Measurements from ENCODE around the gene RAD1. TPM values are rescaled to one million over a fixed set of nuclear protein-coding genes. Genes with fewer than 3 reads are reported as not detected.

The RAD1 gene
- total RNA-seq, 2 experiments from 2014 or later = 38.7 to 43.0 TPM

- H3K4me1 Mint-ChIP-seq = no peaks in the 10 kb centered on the region
- no peak overlapping the region for H3K4me3 Mint-ChIP-seq
- peaks cover 9% of the 10 kb centered on the region for H3K36me3 Mint-ChIP-seq (ENCODE audit: low read depth)
- H3K9me3 Mint-ChIP-seq (ENCODE audit: low read depth) = no peaks in the 10 kb centered on the region
- DNase-seq (no peak), ATAC-seq (no peak)
- intact Hi-C loops (cut with DNase I, micrococcal nuclease) = no loop called here
- H3K27ac Mint-ChIP-seq = no peak overlapping the region
- H3K27me3 Mint-ChIP-seq = no peaks in the 10 kb centered on the region
- POLR2A ChIA-PET = no interaction called here
- CTCF ChIA-PET = interaction anchor here (0.6 to 4.0 kb wide), 6 partner anchors 19 to 418 kb away, joined by 3 to 55 read pairs (median 3); no protein-coding TSS in a partner anchor
Observed at GRCh38 chr5:34895641-34896419, 19.5 kb downstream of the RAD1 start.

DNA sequence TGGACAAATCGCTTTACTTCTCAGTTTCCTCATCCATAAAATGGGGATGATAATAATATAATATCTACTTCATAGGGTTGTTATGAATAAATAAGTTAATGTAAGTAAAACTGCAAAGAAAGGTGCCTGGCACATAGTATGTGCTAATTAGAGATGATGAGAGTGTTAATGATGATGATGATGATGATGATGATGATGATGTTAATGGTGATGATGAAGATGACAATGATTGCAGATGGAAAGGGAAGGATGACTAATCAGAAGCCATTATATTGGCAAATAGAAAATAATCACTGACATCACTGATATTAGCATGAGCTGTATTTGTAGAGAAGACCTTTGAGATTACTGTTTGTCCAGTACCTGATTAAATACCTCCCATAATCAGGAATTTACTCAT lies 20.6 kb downstream of the RAD1 start:
- no peaks in the 10 kb centered on the region for H3K4me1 Mint-ChIP-seq
- CTCF ChIA-PET = interaction anchor here (2.0 kb wide), 1 partner anchor 9 kb away, joined by 5 read pairs; no protein-coding TSS in a partner anchor
- H3K9me3 Mint-ChIP-seq (ENCODE audit: low read depth) = no peaks in the 10 kb centered on the region
- H3K4me3 Mint-ChIP-seq = no peak overlapping the region
- intact Hi-C loops (cut with DNase I, micrococcal nuclease) = no loop called here
- DNase-seq (no peak), ATAC-seq (no peak)
- H3K27me3 Mint-ChIP-seq = no peaks in the 10 kb centered on the region
- POLR2A ChIA-PET = no interaction called here
- peaks cover 9% of the 10 kb centered on the region for H3K36me3 Mint-ChIP-seq (ENCODE audit: low read depth)
- H3K27ac Mint-ChIP-seq = no peak overlapping the region

GRCh38 chr5:34892414-34892813 lies 22.9 kb downstream of the RAD1 start:
- no peak overlapping the region for H3K27ac Mint-ChIP-seq
- no peaks in the 10 kb centered on the region for H3K9me3 Mint-ChIP-seq (ENCODE audit: low read depth)
- H3K36me3 Mint-ChIP-seq (ENCODE audit: low read depth) = peaks cover 9% of the 10 kb centered on the region
- DNase-seq (no peak), ATAC-seq (no peak)
- ChIA-PET CTCF (interaction anchor here (0.5 to 1.8 kb wide), 4 partner anchors 13 to 417 kb away, joined by 3 to 11 read pairs (median 3); no protein-coding TSS in a partner anchor), POLR2A (no interaction called here)
- no peaks in the 10 kb centered on the region for H3K4me1 Mint-ChIP-seq
- no peaks in the 10 kb centered on the region for H3K27me3 Mint-ChIP-seq
- H3K4me3 Mint-ChIP-seq = no peak overlapping the region
- intact Hi-C loops (cut with DNase I, micrococcal nuclease) = no loop called here

DNA sequence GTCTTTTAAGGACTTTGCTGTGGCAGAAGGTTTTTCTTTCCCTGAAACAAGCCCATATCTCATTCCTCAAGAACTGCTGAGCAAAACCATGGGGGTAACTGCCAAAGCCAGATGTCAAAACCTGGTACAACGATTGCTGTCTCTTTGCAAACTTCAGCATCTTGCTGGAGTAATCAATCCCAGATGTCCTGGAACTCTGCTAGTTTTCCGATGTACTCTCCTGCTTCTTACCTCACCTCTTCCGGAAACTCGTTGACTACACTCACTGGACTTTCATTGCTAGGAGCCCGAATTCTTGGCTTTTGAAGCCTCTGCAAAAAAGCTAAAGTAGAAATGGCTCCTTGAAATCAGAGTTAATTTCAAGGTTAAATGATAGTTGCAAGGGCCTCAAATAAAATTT lies 23.3 kb downstream of the RAD1 start:
- no peaks in the 10 kb centered on the region for H3K27me3 Mint-ChIP-seq
- no peak overlapping the region for H3K27ac Mint-ChIP-seq
- ATAC-seq (no peak), DNase-seq (no peak)
- no peaks in the 10 kb centered on the region for H3K9me3 Mint-ChIP-seq (ENCODE audit: low read depth)
- intact Hi-C loops (cut with DNase I, micrococcal nuclease) = no loop called here
- CTCF ChIA-PET = interaction anchor here (1.3 to 1.4 kb wide), 2 partner anchors 368 to 417 kb away, joined by 3 read pairs; no protein-coding TSS in a partner anchor
- POLR2A ChIA-PET = no interaction called here
- H3K36me3 Mint-ChIP-seq (ENCODE audit: low read depth) = peaks cover 9% of the 10 kb centered on the region
- H3K4me3 Mint-ChIP-seq = no peak overlapping the region
- H3K4me1 Mint-ChIP-seq = no peaks in the 10 kb centered on the region

- no peaks in the 10 kb centered on the region for H3K27me3 Mint-ChIP-seq
- CTCF ChIA-PET = interaction anchor here (0.9 kb wide), 1 partner anchor 9 kb away, joined by 3 read pairs; no protein-coding TSS in a partner anchor
- H3K27ac Mint-ChIP-seq = no peak overlapping the region
- no peak overlapping the region for H3K4me3 Mint-ChIP-seq
- POLR2A ChIA-PET = no interaction called here
- H3K36me3 Mint-ChIP-seq (ENCODE audit: low read depth) = no peaks in the 10 kb centered on the region
- no peaks in the 10 kb centered on the region for H3K9me3 Mint-ChIP-seq (ENCODE audit: low read depth)
- intact Hi-C loops (cut with DNase I, micrococcal nuclease) = no loop called here
- H3K4me1 Mint-ChIP-seq = no peaks in the 10 kb centered on the region
- no peak for ATAC-seq
- DNase-seq = no peak
Observed at GRCh38 chr5:34889394-34889793, 25.9 kb downstream of the RAD1 start.

- Mint-ChIP-seq H3K27me3 (peaks cover 2% of the 10 kb centered on the region), H3K9me3 (ENCODE audit: low read depth) (no peaks in the 10 kb centered on the region), H3K4me3 (no peak overlapping the region), H3K4me1 (no peaks in the 10 kb centered on the region), H3K36me3 (ENCODE audit: low read depth) (no peaks in the 10 kb centered on the region), H3K27ac (no peak overlapping the region)
- intact Hi-C loops (cut with DNase I, micrococcal nuclease) = no loop called here
- DNase-seq (no peak), ATAC-seq (peak; percentile 47)
- CTCF ChIA-PET = interaction anchor here (1.9 kb wide), 1 partner anchor 362 kb away, joined by 7 read pairs; no protein-coding TSS in a partner anchor
- POLR2A ChIA-PET = no interaction called here
Observed at GRCh38 chr5:34886392-34887119, 28.7 kb downstream of the RAD1 start.

GRCh38 chr5:34881246-34881645 lies 34.1 kb downstream of the RAD1 start:
- Mint-ChIP-seq H3K27me3 (peaks cover 2% of the 10 kb centered on the region), H3K4me3 (no peak overlapping the region), H3K4me1 (no peaks in the 10 kb centered on the region), H3K36me3 (ENCODE audit: low read depth) (peaks cover 1% of the 10 kb centered on the region), H3K9me3 (ENCODE audit: low read depth) (peaks cover 2% of the 10 kb centered on the region), H3K27ac (no peak overlapping the region)
- DNase-seq (no peak), ATAC-seq (no peak)
- ChIA-PET POLR2A (no interaction called here), CTCF (no interaction called here)
- intact Hi-C loops (cut with DNase I, micrococcal nuclease) = no loop called here

GRCh38 chr5:34876275-34876674 lies 39.0 kb downstream of the RAD1 start:
- CTCF ChIA-PET = no interaction called here

DNA sequence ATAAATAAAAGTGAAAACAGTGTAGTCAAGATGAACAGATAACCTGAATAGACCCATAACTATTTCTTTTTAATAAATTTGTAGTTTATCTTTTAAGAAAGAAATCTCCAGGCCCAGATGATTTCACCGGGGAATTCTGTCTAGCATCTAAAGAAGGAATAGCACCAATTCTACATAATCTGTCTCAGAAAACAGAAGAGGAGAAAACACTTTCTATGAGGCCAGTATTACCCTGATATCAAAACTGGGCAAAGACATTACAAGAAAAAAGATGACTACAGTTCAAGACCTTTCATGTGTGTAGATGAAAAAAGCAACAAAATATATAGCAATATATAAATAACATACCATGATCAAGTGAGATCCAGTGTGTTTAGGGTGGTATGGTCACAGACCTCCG lies 44.9 kb downstream of the RAD1 start:
- Mint-ChIP-seq H3K27ac (no peak overlapping the region), H3K9me3 (ENCODE audit: low read depth) (peaks cover under 1% of the 10 kb centered on the region), H3K36me3 (ENCODE audit: low read depth) (no peaks in the 10 kb centered on the region), H3K4me3 (no peak overlapping the region), H3K27me3 (no peaks in the 10 kb centered on the region), H3K4me1 (no peaks in the 10 kb centered on the region)
- ChIA-PET POLR2A (interaction anchor here (0.7 kb wide), 1 partner anchor 1664 kb away, joined by 5 read pairs; no protein-coding TSS in a partner anchor), CTCF (no interaction called here)
- intact Hi-C loops (cut with DNase I, micrococcal nuclease) = no loop called here
- DNase-seq = no peak
- no peak for ATAC-seq

More at GRCh38 chr5:34876275-34876674, 39.0 kb downstream of the RAD1 start:
- DNase-seq = no peak
- intact Hi-C loops (cut with DNase I, micrococcal nuclease) = no loop called here
- peaks cover 3% of the 10 kb centered on the region for H3K36me3 Mint-ChIP-seq (ENCODE audit: low read depth)
- H3K27me3 Mint-ChIP-seq = no peaks in the 10 kb centered on the region
- POLR2A ChIA-PET = no interaction called here
- H3K4me1 Mint-ChIP-seq = no peaks in the 10 kb centered on the region
- no peak overlapping the region for H3K4me3 Mint-ChIP-seq
- H3K27ac Mint-ChIP-seq = no peak overlapping the region
- H3K9me3 Mint-ChIP-seq (ENCODE audit: low read depth) = peaks cover 6% of the 10 kb centered on the region
- ATAC-seq = no peak

DNA sequence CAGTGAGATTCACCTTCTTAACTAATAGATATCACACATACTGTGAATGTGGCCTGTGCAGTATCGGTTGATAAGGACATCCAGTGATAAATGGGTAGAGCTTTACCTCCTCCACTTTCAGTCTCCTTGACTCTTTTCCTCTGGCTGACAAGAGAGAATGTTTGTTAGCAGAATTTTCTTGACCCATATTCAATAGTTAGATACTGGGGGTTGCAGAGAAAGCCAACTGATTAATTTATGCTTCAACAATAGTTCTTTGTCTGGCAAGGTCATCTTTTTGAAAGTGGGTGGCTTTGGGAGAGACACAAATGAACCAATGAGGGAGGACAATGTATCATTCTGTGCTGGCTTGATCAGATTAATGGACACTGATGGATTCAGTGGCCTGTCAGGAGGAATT lies 46.0 kb downstream of the RAD1 start:
- intact Hi-C loops (cut with DNase I, micrococcal nuclease) = no loop called here
- Mint-ChIP-seq H3K27me3 (no peaks in the 10 kb centered on the region), H3K27ac (no peak overlapping the region), H3K9me3 (ENCODE audit: low read depth) (no peaks in the 10 kb centered on the region), H3K36me3 (ENCODE audit: low read depth) (no peaks in the 10 kb centered on the region), H3K4me1 (no peaks in the 10 kb centered on the region), H3K4me3 (no peak overlapping the region)
- DNase-seq (no peak), ATAC-seq (no peak)
- ChIA-PET CTCF (no interaction called here), POLR2A (interaction anchor here (0.6 kb wide), 1 partner anchor 76 kb away, joined by 3 read pairs; no protein-coding TSS in a partner anchor)

GRCh38 chr5:34868791-34869190 lies 46.5 kb downstream of the RAD1 start:
- ChIA-PET CTCF (no interaction called here), POLR2A (interaction anchor here (0.6 kb wide), 1 partner anchor 76 kb away, joined by 3 read pairs; no protein-coding TSS in a partner anchor)
- Mint-ChIP-seq H3K27ac (no peak overlapping the region), H3K27me3 (no peaks in the 10 kb centered on the region), H3K36me3 (ENCODE audit: low read depth) (no peaks in the 10 kb centered on the region), H3K4me1 (no peaks in the 10 kb centered on the region), H3K4me3 (no peak overlapping the region), H3K9me3 (ENCODE audit: low read depth) (no peaks in the 10 kb centered on the region)
- no peak for DNase-seq
- intact Hi-C loops (cut with DNase I, micrococcal nuclease) = no loop called here
- ATAC-seq = no peak

- intact Hi-C loops (cut with DNase I, micrococcal nuclease) = no loop called here
- Mint-ChIP-seq H3K36me3 (ENCODE audit: low read depth) (no peaks in the 10 kb centered on the region), H3K27ac (no peak overlapping the region), H3K4me3 (no peak overlapping the region), H3K9me3 (ENCODE audit: low read depth) (no peaks in the 10 kb centered on the region), H3K4me1 (no peaks in the 10 kb centered on the region), H3K27me3 (no peaks in the 10 kb centered on the region)
- ChIA-PET POLR2A (no interaction called here), CTCF (interaction anchor here (1.1 kb wide), 1 partner anchor 34 kb away, joined by 4 read pairs; no protein-coding TSS in a partner anchor)
- ATAC-seq (no peak), DNase-seq (no peak)
Observed at GRCh38 chr5:34867660-34868059, 47.6 kb downstream of the RAD1 start.

All from activated CD4-positive, alpha-beta T cell treated with anti-CD3 and anti-CD28 coated beads for 36 hours (primary cell).